ENCODE measurements around the gene U2SURP.

Gene U2SURP

GRCh38 chr3:143099210-143099609 is 97.8 kb downstream of the U2SURP start:
- TF ChIP-seq CTCF (IDR thresholded peaks at IDR 0.05; ENCODE audit: insufficient read depth, low read depth, low read length, missing control alignments): no peak
- H3K4me3 ChIP-seq (ENCODE audit: low read depth, low read length): no peak overlapping the region
- DNase-seq (ENCODE audit: low read depth): no peak

GRCh38 chr3:143099690-143100089 is 98.3 kb downstream of the U2SURP start:
- TF ChIP-seq CTCF (IDR thresholded peaks at IDR 0.05; ENCODE audit: insufficient read depth, low read depth, low read length, missing control alignments): no peak

GRCh38 chr3:143100451-143100850 is 99.1 kb downstream of the U2SURP start:
- no peak for TF ChIP-seq CTCF (IDR thresholded peaks at IDR 0.05; ENCODE audit: insufficient read depth, low read depth, low read length, missing control alignments)
- H3K4me3 ChIP-seq (ENCODE audit: low read depth, low read length): no peak overlapping the region
- no peak for DNase-seq (ENCODE audit: low read depth)

More at GRCh38 chr3:143099690-143100089, 98.3 kb downstream of the U2SURP start:
- H3K4me3 ChIP-seq (ENCODE audit: low read depth, low read length): no peak overlapping the region
- no peak for DNase-seq (ENCODE audit: low read depth)

GRCh38 chr3:143101792-143102381 is 100.5 kb downstream of the U2SURP start:
- no peak overlapping the region for H3K4me3 ChIP-seq (ENCODE audit: low read depth, low read length)
- TF ChIP-seq CTCF (IDR thresholded peaks at IDR 0.05; ENCODE audit: insufficient read depth, low read depth, low read length, missing control alignments): no peak
- no peak for DNase-seq (ENCODE audit: low read depth)

- no peak for TF ChIP-seq CTCF (IDR thresholded peaks at IDR 0.05; ENCODE audit: insufficient read depth, low read depth, low read length, missing control alignments)
- peak; percentile 70 for DNase-seq (ENCODE audit: low read depth)
- H3K4me3 ChIP-seq (ENCODE audit: low read depth, low read length): no peak overlapping the region
Measured at GRCh38 chr3:143103652-143104051, 102.3 kb downstream of the U2SURP start.

- H3K4me3 ChIP-seq (ENCODE audit: low read depth, low read length): no peak overlapping the region
- TF ChIP-seq CTCF (IDR thresholded peaks at IDR 0.05; ENCODE audit: insufficient read depth, low read depth, low read length, missing control alignments): no peak
- DNase-seq (ENCODE audit: low read depth): no peak
Measured at GRCh38 chr3:143105170-143105569, 103.8 kb downstream of the U2SURP start.

GRCh38 chr3:143109861-143110260 is 108.5 kb downstream of the U2SURP start:
- H3K4me3 ChIP-seq (ENCODE audit: low read depth, low read length): no peak overlapping the region
- no peak for TF ChIP-seq CTCF (IDR thresholded peaks at IDR 0.05; ENCODE audit: insufficient read depth, low read depth, low read length, missing control alignments)
- no peak for DNase-seq (ENCODE audit: low read depth)
